Pons (tissue), 1 donor: ENCODE measurements around the gene MEST.
"Not testable (repeated sequence)": the region's sequence is repeated elsewhere in the genome, so short reads cannot be mapped to it uniquely, and the experiment has no call there.

Experiments
- DNase-seq: peaks from one replicate; pipeline ENCODE4 v3.0.0-alpha.2; 2016; ENCODE audit warnings: low spot score

Gene MEST

DNA sequence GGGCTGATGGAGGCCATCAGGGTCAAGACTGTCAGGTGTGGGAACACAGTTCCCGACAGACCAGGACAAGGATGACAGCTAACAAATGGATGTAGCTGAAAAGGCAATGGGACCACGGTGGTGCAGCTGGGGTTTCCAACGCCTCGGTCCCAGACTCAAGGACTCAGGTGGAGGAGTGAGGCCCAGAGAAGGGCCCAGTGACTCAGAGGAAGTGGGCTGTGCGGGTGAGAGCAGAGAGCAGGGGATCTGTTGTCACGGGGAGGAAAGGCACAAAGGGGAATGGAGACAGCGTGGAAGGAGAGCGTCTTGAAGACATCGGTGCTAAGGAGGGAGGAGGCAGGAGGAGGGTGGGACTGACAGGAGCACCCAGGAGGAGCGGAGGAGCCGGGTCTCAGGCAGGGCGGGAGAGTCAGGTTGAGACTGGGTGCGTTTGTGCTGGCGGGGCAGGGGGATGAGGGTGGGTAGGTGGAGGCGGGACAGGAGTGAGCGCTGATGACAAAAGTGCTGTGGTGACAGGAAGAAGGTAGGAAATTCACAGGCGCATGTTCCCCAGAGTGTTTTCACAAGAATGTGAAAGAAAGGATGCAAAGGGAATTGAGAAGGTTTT, 31.7 kb downstream of the MEST start:
- not testable (repeated sequence) for DNase-seq

DNA sequence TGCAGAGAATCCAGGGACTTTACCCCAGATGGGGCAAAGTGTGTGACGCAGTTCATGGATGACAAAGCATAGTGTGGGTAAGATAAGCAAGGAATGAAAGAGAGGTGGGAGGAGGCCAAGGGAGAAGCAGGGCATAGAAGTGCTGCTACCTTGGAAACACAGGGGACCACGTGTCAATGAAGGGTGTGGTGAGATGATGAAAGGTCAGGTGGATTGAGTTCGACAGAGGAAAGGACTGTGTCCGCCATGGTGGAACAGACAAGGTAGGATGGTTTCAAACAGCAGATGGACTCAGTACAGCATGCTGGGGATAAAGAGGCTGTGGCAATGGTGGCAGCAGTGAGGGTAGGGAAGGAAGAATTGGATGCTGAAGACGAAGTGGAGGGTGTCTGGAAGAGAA, 32.7 kb downstream of the MEST start:
- no peak for DNase-seq

DNA sequence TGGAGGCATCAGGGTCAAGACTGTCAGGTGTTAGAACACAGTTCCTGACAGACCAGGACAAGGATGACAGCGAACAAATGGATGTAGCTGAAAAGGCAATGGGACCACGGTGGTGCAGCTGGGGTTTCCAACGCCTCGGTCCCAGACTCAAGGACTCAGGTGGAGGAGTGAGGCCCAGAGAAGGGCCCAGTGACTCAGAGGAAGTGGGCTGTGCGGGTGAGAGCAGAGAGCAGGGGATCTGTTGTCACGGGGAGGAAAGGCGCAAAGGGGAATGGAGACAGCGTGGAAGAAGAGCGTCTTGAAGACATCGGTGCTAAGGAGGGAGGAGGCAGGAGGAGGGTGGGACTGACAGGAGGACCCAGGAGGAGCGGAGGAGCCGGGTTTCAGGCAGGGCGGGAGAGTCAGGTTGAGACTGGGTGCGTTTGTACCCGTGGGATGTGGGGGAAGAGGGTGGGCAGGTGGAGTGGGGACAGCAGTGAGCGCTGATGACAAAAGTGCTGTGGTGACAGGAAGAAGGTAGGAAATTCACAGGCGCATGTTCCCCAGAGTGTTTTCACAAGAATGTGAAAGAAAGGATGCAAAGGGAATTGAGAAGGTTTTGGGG, 36.0 kb downstream of the MEST start:
- not testable (repeated sequence) for DNase-seq

DNA sequence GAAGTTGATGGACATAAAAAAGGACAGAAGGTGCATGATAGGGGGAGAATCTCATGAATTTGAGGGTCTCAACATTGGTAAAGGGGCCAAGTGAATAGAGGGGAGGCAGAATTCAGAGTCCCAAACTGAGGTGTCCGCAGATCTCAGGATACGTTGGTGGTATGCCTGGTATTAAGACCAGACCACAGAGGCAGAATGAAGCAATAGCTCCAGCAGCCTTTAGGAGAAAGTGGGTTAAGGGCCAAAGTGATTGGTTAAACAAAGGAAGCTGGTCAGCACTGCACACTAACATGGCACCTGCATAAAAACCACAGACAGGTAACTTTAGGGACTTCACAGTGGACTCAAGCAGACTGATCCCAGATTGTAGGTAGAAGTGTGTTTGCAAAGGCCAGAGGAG, 37.5 kb downstream of the MEST start:
- no peak for DNase-seq

DNA sequence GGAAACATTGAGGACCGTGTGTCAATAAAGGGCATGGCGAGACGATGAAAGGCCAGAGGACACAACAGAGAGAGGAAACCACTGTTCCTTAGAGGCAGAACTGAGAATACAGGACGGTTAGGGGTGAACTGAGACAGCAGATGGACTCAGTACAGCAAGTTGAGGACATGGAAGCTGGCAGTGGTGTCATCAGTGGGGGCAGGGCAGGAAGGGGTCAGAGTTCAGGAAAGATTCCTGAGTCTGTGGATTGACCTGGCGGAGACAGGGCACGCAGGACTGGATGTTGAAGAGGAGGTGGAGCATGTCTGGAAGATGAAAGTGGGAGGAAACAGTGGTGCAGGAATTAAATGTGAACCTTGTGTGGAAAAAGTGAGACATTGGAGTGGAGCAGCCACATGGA, 46.0 kb downstream of the MEST start:
- not testable (repeated sequence) for DNase-seq

DNA sequence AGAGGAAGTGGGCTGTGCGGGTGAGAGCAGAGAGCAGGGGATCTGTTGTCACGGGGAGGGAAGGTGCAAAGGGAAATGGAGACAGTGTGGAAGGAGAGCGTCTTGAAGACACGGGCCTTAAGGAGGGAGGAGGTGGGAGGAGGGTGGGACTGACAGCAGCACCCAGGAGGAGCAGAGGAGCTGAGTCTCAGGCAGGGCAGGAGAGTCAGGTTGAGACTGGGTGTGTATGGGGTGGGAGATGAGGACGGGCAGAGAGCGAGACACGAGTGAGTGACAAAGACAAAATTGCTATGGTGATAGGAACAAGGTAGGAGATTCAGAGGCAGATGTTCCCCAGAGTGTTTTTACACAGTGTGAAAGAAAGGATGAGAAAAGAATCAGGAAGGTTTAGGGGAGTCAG, 49.4 kb downstream of the MEST start:
- not testable (repeated sequence) for DNase-seq

DNA sequence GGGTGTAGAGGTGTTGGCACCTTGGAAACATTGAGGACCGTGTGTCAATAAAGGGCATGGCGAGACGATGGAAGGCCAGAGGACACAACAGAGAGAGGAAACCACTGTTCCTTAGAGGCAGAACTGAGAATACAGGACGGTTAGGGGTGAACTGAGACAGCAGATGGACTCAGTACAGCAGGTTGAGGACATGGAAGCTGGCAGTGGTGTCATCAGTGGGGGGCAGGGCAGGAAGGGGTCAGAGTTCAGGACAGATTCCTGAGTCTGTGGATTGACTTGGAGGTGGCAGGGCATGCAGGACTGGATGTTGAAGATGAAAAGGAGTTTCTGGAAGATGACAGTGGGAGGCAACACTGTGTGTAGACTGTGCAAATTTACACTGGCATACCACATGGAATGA, 50.4 kb downstream of the MEST start:
- DNase-seq, result not testable (repeated sequence)

DNA sequence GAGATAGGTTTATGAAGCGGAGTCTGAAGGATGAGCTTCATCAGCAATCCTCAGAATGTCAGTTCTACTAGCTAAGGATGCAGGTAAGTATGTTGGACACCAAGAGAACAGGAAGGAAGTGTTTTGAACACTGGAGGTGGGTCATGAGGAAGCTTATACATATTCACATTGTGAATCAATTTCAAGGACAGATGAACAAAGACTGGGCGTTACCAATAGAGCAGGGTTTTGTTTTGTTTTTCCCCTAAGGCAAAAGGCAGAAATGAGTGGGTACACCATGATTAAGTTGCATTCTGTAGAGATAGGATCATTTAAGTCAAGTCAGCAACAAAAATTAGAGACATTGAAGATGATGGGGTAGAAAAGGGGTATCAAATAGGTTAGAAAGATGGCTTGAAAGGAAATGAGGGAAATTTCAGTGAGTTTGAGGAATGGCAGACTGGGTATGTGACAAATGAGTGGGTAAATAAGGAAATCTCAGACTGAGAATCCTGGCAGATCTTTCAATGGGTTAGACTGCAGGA, 51.7 kb downstream of the MEST start:
- no peak for DNase-seq

DNA sequence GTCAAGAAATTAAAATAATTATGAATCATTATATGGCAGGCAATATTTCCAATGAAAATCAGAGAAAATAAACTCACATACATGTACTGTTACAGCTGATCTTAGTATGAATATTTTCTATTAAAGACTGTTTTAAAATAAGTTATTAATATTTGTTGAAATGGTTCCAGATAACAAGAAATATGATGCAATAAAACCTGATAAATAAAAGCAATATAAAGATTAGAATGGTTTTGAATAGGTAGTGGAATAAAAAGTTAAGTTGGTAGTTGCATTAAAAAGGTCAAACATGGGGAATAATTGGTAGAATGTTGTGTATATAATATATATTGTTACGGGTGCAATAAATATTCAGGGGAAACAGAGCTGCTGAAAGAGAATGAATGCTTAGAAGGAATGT, 52.5 kb downstream of the MEST start:
- DNase-seq, result no peak

DNA sequence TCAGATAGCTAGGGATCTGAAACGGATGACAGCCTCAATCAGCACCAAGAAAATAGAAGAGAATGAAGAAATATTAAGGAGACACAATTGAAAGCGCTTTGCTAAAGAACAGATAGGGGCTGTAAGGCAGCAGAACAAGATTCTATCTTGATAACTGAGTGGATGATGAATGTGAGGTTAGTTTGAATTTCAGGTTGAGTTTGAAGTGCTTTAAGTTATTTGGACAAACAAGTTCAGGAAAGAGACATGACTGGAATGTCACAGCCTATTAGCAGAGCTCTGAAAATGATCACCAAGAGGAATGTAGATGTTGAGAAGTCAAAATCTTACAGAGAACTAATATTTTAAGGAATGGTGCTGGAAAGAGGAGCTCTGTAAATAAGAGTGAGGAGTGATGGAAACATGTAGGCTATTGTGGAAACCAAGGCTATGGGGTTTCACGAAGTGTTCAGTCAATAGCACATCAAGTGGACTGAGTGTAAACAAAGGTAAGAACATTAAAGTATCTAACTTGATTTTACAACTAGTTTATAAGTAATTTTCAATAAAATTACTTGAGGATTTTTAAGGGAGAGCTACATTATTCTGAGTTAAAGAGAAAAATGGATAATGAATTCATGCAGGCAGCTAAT, 61.6 kb downstream of the MEST start:
- no peak for DNase-seq

DNA sequence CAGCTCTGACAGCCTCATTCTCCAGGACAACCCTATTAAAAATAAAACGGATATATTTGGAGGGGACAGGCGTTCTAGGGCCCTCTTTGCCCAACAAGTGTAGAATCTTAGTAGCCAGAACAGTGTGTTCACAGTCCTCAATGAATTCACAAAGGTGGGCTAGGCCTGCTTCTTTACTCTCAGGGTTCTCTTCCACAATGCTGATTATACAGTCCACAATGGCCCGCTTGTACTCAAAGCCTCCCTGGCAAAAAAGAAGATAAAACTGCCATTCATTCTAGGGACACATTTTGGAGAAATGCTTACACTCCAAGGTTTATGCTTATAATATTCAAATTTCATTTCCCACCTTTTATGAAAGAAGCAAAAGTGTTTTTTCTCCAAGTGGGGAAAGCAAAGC, 62.6 kb downstream of the MEST start:
- DNase-seq, result peak; percentile 58
